LNCAP (cell line): Measurements from ENCODE around the gene PET100.

Source experiments
- TF ChIP-seq, protein P1 (sequence below): fragments of 450-650 bp; IDR thresholded peaks from 2 replicates; pipeline ENCODE4 v1.5.1; 2017; ENCODE audit warnings: mild to moderate bottlenecking

Gene PET100

GRCh38 chr19:7655581-7655980, 26.0 kb downstream of the PET100 start:
- TF ChIP-seq, protein P1, sequence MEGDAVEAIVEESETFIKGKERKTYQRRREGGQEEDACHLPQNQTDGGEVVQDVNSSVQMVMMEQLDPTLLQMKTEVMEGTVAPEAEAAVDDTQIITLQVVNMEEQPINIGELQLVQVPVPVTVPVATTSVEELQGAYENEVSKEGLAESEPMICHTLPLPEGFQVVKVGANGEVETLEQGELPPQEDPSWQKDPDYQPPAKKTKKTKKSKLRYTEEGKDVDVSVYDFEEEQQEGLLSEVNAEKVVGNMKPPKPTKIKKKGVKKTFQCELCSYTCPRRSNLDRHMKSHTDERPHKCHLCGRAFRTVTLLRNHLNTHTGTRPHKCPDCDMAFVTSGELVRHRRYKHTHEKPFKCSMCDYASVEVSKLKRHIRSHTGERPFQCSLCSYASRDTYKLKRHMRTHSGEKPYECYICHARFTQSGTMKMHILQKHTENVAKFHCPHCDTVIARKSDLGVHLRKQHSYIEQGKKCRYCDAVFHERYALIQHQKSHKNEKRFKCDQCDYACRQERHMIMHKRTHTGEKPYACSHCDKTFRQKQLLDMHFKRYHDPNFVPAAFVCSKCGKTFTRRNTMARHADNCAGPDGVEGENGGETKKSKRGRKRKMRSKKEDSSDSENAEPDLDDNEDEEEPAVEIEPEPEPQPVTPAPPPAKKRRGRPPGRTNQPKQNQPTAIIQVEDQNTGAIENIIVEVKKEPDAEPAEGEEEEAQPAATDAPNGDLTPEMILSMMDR = no peak

DNA sequence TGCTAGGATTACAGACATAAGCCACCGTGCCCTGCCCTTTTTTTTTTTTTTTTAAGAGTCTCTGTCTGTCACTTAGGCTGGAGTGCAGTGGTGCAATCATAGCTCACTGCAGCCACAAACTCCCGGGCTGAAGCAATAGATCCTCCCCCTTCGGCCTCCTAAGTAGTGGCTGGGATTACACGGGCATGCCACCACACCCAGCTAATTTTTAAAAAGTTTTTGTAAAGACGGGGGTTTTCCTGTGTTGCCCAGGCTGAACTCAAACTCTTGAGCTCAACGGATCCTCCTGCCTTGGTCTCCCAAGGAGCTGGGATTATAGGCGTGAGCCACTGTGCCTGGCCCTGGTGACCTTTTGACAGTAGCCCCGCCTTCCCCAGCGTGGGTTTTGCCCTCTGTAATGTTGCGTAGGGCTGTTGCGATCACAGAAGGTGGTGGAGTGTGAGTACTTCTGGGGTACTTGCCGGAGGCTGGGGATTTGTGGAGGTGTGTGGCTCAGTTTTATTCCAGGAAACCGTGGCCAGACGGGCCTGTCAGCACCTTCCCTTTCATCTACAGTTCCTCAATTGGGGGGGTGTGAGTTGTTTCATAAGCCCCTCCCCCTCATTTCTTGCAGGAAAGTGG, 27.6 kb downstream of the PET100 start:
- TF ChIP-seq, protein P1 = no peak

GRCh38 chr19:7658219-7658686, 28.7 kb downstream of the PET100 start:
- TF ChIP-seq, protein P1 = no peak

- TF ChIP-seq, protein P1 = no peak
Observed at GRCh38 chr19:7661744-7662538, 32.3 kb downstream of the PET100 start.

GRCh38 chr19:7662657-7663056, 33.1 kb downstream of the PET100 start:
- TF ChIP-seq, protein P1 = no peak

- TF ChIP-seq, protein P1 = no peak
Observed at GRCh38 chr19:7663706-7664105, 34.1 kb downstream of the PET100 start.

DNA sequence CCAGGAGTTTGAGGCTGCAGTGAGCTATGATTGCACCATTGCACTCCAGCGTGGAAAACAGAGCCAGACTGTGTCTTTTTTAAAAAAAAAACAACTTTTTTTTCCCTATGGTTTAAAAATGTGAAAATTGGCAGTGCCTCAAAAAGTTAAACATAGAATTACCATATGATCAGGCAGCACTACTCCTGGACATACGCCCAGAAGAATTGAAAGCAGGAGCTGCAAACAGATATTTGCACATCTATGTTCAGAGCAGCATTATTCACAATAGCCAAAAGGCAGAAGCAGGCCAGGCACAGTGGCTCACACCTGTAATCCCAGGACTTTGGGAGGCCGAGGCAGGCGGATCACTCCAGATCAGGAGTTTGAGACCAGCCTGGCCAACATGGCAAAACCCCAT, 35.5 kb downstream of the PET100 start:
- TF ChIP-seq, protein P1 = no peak
